ENCODE measurements around the gene ACBD4. TPM values are rescaled to one million over a fixed set of nuclear protein-coding genes. Genes with fewer than 3 reads are reported as not detected.

The ACBD4 gene
- total RNA-seq, 1 donor from 2014 or later: 7.1 TPM

DNA sequence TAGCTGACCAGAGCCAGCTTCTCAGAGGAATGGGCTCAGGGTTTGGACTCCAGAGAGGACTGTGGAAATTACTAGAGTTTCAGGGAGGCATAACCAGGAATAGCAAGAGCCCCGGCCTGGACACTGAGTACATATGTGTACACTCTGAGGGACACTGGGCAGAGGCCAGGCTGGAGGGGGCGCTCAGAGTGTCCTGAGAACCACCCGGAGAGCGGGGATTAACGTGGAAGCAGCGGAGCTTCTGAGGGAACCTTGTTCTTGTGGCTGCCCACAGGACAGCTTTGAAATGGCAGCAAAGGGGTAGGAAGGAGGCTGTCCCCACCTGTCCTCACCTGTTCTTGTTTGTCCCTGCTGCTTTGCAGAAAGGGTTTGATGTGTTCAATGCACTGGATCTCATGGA is 31.0 kb upstream of the ACBD4 start:
- no peak for DNase-seq

DNA sequence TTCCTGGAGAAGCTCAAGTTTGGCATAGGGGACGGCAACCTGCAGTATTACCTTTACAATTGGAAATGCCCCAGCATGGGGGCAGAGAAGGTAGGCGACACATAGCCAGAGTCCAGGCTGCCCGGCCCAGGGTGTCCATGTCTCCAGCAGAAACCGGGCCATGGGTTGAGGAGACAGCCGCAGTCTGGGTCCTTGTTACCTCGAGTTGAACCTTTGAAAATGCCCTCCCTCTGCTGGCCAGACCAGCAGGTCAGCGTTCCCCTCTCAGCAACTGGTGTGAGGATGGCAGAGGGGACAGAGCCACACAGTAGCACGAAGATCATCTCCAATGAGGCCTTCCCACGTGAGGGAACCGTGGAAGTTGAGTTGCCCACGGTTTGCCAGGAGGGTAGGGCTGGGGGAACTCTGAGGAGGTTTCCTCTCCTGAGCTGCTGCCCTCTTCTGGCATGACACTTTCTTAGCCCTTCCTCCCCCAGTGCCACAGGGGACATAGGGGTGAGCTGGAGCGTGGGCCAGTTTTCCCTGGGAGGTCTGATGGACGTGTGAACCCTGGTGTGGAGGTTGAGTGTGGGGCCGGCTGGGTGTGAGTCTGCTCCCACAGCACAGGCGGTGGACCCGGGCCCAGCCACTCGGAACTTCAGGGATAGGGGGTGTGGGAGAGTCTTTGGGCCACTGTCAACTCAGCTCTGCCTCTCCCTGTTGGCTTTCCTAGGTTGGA is 30.4 kb upstream of the ACBD4 start:
- no peak for DNase-seq

DNA sequence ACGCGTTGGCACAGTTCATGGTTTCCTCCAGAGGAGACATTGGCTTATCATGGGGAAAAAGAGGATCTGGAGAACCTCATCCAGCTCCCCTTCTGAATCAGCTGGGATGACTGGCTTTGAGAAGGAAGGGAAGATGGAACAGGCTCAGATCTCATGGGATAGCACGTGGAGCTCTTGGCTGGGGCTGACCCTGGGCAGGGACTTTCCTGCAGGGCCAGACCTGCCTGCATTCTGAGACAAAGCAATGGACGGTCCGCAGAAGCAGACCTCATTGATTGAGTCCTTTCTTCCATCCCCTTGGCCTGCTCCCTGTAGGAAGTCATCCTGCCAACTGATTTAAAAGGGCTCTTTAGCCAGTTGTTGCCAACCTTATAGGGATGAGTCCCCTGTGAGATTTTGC is 29.4 kb upstream of the ACBD4 start:
- no peak for DNase-seq

DNA sequence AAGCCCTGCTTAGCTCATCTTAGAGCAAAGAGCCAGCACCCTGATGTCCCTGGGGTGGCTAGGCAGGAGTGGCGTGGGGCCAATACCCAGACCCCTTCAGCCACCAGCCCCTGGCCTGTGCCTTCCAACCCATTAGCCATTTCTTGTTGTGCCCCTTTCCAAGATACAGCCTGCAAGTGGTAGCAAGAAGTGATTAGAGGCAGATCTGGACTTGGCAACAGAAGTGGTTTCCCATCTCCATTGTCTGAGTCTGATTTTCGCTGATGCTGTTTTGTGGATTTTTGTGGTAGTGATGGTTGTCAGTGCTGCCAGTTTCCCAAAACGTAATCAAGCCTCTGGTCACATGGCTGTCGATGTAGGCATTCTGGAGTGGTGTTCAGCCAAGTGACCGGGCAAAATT is 28.9 kb upstream of the ACBD4 start:
- DNase-seq: no peak

DNA sequence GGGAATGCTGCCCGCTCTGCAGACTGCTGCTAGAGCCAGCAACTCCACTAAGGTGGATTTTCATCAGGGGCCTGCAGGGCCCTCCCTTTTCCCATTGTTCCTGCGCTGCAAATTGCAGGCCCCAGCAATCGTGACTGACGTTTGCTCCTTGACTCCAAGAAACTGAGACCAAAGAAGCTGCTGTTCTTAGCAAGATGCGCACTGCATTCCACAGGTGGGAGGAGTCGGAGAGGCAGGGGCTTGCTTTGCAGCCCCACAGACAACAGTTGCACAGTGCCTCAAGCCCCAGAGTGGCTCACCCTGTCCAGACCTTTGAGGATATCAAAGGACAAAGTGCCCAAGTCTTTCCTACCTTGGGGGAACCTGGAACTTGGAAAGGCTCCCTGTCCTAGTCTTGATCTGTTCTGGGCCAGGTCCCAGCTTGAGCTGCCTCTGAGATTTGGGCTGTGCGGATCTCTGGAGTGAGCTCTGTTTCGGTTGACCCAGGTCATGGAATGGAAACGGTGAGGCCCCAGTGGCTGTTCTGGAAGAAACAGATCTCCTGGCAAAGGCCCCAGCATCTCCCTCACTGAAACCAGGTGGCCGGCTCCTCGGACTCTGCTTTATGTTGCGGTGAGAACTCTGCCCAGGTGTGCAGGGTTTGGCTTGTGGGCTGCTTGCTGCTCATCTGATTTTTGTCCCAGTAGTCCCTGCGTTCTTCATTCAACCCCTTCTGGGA is 28.0 kb upstream of the ACBD4 start:
- peak; percentile 65 for DNase-seq

DNA sequence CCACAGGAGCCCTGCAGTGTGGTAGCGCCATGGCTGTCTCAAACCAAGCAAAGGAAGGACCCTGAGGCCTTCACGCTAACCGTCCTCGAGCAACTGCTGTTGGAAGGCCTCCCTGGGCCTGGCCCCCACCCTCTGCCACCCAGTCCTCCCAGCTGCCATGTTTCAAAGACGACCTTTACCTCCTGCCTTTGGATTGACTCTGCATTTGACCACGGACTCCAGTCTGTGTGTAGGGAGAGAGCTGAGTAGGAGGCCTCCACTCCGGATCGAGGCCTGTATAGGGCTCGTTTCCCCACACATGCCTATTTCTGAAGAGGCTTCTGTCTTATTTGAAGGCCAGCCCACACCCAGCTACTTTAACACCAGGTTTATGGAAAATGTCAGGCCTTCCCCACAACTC is 27.4 kb upstream of the ACBD4 start:
- DNase-seq: no peak

DNA sequence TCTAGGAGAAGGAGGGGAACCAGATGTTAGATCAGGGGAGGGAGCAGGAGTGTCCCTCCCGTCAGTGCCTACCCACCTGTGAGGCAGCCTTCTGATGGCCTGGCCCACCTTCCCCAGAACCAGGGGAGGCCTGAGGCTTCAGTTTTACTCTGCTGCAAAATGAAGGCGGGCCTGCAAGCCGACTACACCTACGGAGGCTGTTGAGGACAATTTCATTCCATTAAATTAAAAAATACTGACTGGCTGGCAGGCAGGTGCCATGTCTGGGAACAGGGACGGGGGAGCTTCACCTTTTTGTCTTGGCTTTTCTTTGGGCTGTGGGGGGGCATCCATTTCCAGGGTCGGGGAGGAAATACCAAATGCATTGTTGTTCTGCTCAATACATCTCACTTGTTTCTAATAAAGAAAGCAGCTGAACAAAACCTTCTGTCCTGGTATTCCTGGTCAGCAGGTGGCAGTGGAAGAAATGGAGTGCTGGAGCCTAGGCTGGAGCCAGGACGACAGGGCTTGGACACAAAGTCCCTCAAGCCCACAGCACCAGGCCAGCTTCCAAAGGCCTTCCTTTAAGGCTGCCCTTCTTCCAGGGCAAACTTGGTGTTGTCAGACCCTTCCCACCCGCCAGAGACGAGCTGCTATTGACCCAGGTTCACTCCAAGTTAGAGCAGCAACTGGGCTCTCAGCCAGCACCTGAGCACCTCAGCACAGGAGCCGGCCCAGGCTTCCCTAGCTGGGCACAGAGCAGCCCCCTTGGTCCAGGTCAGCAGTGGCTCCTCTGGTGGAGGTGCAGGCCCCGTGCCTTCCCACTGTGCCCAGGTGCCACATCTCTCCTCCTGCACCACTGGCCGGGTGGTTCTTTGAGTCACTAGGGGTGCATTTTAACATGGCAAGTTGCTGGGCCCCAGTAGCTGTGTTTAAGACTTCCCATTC is 26.6 kb upstream of the ACBD4 start:
- DNase-seq: no peak

DNA sequence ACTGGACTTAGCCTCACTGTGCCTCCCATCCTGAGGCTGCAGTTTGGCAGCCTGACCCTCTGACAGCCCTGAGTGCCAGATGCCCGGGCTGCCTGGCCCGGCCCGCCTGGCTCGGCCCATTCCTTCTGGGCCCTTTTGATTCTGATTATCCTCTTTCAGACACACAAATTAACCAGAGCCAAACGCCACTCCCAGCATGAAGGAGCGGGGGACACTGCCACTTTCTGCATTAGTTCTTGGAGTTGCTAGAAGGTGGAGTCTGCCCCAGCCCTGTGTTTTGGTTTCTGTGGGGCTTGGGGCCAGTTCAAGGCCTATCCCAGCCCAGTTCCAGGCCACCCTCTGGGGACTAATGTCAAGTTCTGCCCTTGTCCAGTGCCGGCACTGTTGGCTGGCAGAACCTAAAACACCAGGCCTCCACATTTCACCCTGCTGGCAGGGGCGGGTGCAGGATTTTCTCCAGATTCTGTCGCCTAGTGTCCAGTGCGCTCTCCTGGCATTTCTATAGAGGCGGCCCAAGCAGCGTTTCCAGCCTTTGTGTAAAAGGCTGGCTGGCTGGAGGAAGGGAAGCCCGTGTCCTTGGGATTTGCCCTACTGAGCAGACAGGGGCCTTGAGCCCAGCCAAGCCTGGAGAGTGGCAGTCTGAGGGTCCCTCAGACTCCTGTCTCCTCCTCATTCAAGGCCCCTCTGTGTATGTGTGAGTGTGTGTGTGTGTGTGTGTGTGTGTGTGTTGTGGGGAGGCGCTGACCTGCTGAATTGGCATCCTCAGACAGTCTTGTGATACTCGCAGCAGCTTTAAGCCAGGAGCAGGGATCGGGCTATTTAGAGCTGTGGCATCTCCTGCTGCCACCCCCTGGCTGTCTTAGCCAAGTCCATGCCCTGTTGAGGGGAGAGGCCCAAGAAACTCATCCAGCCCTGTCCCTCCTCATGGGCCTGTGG is 24.5 kb upstream of the ACBD4 start:
- DNase-seq: no peak

DNA sequence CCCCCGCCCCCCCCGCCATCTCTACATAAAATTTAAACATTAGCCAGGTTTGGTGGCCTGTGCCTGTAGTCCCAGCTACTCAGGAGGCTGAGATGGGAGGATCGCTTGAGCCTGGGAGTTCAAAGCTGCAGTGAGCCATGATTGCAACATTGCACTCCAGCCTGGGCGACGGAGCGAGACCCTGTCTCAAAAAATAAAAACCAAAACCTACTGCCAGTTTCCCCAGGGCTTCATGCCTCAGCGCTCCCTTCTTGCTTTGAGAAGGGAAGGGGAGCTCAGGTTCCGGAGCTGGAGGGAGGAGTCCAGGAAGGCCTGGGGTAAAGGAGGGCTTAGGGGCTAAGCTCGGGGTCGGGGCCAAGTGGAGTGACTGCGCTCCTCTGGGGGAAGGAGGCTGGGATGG is 23.6 kb upstream of the ACBD4 start:
- no peak for DNase-seq

DNA sequence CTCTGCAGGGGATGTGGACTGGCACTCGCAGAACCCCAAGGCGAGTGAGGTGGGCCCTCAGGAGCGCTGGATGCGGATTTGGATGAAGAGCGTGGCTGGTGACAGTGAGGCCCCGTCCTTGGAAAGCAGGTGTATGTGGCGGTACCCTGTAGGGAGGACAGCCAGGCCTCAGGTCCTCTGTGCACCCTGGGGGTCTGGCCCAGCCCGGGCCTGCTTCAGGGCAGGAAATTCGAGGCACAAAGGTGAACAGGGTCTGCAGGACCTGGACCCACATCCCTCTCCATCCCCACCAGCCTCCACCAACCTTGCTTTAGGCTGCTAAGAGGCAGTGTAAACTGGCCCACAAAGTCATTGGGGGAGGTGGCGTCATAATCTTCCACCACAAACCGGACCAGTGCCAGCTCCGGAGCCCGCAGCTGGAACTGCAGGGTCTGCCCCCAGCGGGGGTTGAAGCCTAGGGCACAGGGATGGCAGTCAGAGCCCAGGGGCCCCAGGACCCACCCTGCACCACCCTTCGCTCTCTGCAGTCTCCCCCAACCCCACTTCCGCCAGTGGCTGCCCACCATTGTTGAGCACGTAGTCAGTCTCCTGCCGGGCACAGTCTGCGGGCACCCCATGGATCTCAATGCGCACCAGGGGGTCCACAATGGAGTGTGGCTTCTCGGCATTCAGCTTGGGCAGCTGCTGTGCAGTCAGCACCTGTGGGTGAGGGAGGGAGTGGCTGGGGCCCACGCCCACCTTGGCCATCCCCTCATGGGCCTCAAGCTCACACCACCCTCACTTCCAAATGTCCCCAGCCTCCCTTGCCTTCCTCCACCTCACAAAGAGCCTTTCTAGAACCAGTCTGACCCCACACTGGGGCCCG is 22.7 kb upstream of the ACBD4 start:
- DNase-seq: no peak

DNA sequence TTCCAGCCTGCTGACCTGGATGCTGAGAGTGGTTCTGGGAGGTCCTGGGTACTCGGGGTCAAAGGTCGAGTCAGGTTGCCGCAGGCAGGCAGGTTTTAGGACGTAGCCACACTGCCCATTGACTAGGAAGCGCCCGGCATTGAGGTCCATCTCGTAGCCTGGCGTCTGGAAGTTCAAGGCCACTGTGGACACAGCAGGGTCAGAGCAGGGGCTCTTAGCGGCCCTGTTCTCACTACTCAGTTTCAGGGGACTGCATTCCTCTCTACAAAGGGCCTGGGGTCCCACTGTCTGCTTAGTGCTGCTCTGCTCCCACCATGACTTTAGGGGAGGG is 22.1 kb upstream of the ACBD4 start:
- no peak for DNase-seq

DNA sequence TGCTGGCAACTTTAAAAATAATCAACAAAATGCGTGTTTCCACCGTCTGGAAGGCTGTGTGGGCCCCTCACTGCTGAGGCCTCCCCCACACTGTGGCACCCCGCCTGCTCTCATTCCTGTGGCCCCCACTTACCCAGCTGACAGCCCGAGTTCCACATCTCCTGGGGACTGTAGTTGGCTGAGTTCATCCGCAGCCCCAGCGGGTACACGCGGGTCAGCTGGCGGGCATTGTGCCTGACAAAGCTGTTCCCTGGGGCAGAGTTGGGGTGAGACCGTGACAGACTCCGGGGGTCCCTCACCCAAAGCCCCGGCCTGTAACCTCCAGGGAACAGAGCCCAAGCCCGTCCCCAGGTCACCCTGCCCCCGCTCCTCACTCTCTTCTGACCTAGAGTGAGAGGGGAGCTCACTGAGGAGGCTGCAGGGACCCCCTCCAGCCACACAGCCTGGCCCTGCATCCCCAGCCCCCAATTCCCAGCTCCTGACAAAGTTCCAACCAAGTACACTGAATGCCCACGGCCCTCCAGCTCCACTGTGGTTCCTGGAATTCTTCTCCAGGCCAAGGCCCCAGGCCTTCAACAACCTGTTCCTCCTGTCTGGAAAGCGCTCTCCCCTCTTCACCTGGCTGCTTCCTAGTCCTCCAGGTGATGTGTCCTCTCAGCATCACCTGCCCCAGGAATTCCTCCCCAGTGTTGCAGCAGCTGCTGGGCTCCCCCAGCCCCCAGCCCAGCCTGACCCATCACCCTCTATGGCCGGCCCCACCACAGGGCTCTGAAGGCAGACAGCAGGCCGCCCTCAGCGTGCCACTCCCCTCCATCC is 21.2 kb upstream of the ACBD4 start:
- no peak for DNase-seq

DNA sequence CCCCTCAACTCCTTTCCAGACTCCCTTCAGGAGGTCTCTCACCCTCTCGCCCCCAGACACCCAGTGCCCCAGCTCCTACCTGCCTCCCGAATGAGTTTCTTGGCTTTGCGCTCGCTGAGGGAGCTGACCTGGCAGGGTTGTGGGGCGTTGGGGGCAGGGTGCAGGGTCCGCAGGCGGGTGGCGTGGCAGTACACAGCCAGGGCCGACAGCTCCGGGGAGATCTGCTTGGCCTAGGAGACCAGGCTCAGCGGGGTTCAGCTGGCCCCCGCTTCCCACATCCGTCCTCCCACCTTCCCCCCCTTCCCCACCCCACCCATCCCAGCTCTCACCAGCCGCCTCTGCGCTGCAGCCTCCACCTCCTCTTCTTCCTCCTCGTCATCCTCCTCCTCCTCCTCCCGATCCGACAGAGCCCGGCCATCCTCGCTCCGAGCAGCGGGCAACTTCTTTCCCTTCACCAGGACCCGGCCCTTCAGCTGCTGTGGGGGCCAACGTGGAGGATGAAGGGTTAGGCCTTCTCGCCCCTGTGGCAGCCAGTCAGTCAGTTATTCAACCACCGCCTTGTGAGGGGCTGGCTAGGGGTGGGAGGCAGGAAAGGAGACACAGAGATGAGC is 20.4 kb upstream of the ACBD4 start:
- no peak for DNase-seq

DNA sequence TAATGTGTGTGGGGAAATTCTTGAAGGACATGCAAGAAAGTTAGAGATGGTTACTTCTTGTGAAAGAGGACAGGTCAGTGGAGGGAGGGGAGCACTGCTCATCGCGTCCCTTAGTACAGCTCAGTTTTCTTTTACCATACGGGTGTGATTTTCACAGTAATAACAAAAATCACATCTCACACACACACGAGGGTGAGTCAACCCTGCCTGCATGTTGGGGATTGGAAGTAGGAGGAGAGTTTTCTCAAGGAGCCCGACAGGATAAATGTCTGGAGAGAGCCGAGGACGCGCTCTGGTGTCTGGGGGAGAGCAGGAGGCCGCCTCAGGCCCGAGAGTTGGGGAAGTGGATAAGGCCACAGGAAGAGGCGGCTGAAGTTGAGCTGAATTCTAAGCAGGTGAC is 19.6 kb upstream of the ACBD4 start:
- no peak for DNase-seq

DNA sequence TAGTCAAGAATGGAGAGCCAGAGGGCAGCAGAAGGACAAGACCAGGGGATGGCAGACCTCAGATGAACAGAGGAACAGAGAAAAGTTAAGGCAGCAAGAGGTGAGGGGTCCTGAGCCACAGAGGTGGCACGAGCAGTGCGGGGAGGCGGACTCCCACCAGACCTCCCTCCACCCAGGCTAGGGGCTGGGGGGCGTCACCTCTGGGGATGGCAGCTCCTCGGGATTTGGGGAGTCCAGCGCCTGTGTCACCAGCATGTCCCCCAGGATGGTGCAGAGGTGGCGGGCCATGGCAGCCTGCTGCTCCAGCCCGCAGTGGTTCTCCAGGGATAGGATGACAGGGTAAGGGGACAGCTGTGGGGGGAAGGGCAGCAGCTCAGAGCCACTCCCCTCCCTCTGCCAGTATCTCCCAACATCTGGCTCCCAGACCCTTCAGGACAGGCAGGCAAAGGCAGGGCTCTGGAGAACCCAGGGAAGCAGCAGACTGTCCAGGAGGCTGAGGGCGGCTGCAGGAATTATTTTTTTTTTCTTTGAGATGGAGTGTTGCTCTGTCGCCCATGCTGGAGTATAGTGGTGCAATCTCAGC is 19.0 kb upstream of the ACBD4 start:
- no peak for DNase-seq

DNA sequence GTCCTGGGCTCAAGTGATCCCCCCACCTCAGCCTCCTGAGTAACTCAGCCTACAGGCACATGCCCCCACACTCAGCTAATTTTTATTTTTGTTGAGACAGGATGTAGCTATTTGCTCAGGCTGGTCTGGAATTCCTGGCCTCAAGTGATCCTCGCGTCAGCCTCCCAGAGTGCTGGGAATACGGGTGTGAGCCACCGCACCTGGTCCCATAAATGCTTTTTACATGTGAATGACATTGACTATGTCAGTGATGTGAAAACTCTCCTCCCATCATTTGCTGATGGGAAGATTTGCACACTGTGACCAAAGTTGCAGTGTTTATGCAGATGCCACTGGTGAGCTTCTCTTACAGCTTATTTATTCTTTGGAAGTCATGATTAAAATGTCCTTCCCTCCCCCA is 18.2 kb upstream of the ACBD4 start:
- DNase-seq: no peak

DNA sequence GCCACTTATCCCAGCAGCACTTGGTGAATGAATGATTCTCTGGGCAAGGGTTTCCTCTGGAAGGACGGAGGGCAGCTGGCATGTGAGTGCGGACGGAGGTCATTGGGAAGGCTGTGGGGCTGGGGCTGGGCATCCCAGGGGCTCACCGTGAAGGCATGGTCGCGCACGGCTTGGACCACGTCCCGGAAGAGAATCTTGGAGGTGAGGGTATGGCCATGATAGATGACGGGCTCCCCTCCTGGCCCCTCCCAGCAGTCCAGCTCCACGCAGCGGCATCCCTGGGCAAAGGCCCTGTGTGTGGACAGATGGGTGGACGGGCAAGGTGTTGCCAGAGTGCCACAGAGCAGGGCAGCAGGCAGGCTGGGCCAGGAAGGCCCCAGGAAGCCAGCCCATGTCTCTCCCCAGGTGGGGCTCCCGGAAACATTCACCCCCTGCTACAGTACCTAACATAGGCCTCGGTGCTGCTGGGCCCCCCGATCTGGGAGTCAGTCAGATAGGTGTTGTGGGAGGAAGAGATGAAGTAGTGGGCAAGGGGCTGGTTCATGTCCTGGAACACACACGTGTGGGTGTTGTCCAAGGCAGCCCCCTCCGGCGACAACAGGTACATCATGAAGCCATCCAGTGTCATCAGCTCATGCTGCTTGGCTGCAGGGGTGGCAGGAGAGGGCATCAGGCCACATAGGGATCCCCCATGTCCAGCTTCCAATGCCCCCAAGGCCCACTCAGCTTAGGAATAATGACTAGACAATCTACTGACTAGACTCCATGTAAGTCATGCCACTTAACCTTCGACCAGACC is 17.4 kb upstream of the ACBD4 start:
- DNase-seq: no peak

DNA sequence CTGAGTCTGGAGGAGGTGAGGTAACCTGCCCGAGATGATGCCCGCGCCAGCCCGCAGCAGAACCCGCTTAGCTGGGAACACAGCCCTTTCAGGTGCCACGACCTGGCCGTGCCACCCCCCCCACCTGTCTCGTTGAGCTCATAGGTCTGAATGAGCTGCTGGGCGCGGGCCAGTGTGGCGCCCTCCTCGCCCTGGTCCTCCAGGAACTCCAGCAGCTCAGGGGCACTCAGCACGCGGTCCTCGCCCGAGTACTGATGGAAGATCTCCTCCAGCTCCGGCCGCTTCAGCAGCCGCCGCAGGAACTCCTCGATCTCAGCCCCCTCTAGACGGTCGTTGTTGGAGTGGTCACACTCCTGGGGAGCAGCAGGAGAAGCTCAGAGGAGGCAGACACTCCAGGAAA is 16.8 kb upstream of the ACBD4 start:
- DNase-seq: no peak
